Right lobe of liver (tissue), 6 donors: ENCODE results near the gene CCL3. TPM values are rescaled to one million over a fixed set of nuclear protein-coding genes. Genes with fewer than 3 reads are reported as not detected.
A peak's percentile ranks its signal among the peaks of the same experiment; 100 is the strongest.

Source experiments
- ATAC-seq, 4 donors: fragments of 200-7000 bp; cut with Tn5 transposase; one replicate each; pipeline ENCODE4 v1.9.1; 2020; ENCODE audit warnings: mild to moderate bottlenecking in 4 of 4, moderate library complexity in 4 of 4
- DNase-seq, 3 donors: peaks; one replicate each; pipeline ENCODE4 v3.0.0-alpha.2; 2020
- H3K27ac ChIP-seq, 3 donors: fragments of 200-600 bp; one replicate each; pipeline ENCODE4 v1.8.0; 2022
- H3K27me3 ChIP-seq, 2 donors: fragments of 200-600 bp; one replicate each; pipeline ENCODE4 v1.8.0; 2022
- H3K36me3 ChIP-seq, 4 donors: fragments of 200-600 bp; sonication (generic) in 1 of 4; one replicate each; pipeline versions ENCODE4 v1.5.1 to v1.8.0; 2017 to 2022; ENCODE audit warnings: control low read depth in 1 of 4
- H3K4me1 ChIP-seq, 4 donors: fragments of 200-600 bp; sonication (generic) in 1 of 4; one replicate each; pipeline versions ENCODE4 v1.5.1 to v1.8.0; 2017 to 2022; ENCODE audit warnings: control low read depth in 1 of 4
- H3K4me3 ChIP-seq, 3 donors: fragments of 200-600 bp; one replicate each; pipeline ENCODE4 v1.8.0; 2022
- H3K9me3 ChIP-seq, 4 donors: fragments of 200-600 bp; sonication (generic) in 1 of 4; one replicate each; pipeline versions ENCODE4 v1.5.1 to v1.8.0; 2017 to 2022; ENCODE audit warnings: control low read depth in 1 of 4
- POLR2A ChIP-seq: fragments of 450-650 bp; IDR thresholded peaks from one replicate; pipeline ENCODE4 v1.6.1; 2017; ENCODE audit warnings: antibody characterized with exemption, mild to moderate bottlenecking
- WGBS: methylation state at CpG from one replicate; pipeline ENCODE4 v1.1.6; 2018; ENCODE audit warnings: low coverage, low lambda C conversion rate; ENCODE audit not compliant: insufficient coverage; ENCODE audit errors: missing lambda C conversion rate; 5-methylcytosine and 5-hydroxymethylcytosine counted together
- intact Hi-C, 2 donors: fragments of 100-400 bp; cut with DNase I; formaldehyde crosslinking; loops; one replicate each; pipeline versions ENCODE4 v1.11.2 to v1.14.1; 2022
- total RNA-seq, 6 experiments: library from RNA; depleted of rRNA in 2 of 6; stranded (reverse); fragments of >200 nt in 2 of 6; fragmentation: NEBNext Ultra II Directional in 3 of 6; extraction: Animal tissue kit (Norgen Biotek cat#: 25700) in 3 of 6; gene quantifications; one replicate each; pipeline versions ENCODE4 v1.1.0 to v1.2.4, GENCODE V29; 2016 to 2023
- TF ChIP-seq, protein P1 (sequence below), 4 donors: fragments of 200-600 bp in 3 of 4; fragments of 450-650 bp in 1 of 4; IDR thresholded peaks; one replicate each; pipeline versions ENCODE4 v1.5.1 to v1.8.0; 2016 to 2022; ENCODE audit warnings: antibody characterized with exemption in 4 of 4, mild to moderate bottlenecking in 2 of 4
- donor health status: DM: no; HTN: yes; CAD: no.
- donor health status: DM: no; HTN: no; CAD: no.
- donor health status: DM: no; HTN: no; CAD: no.
- donor health status: DM: no; HTN: yes; CAD: no.
- donor health status: DM: no; HTN: yes; CAD: no.

Gene CCL3
- total RNA-seq, 6 experiments from 2014 or later: 0.43 to 18.2 (median 0.53) TPM; not detected in 1

DNA sequence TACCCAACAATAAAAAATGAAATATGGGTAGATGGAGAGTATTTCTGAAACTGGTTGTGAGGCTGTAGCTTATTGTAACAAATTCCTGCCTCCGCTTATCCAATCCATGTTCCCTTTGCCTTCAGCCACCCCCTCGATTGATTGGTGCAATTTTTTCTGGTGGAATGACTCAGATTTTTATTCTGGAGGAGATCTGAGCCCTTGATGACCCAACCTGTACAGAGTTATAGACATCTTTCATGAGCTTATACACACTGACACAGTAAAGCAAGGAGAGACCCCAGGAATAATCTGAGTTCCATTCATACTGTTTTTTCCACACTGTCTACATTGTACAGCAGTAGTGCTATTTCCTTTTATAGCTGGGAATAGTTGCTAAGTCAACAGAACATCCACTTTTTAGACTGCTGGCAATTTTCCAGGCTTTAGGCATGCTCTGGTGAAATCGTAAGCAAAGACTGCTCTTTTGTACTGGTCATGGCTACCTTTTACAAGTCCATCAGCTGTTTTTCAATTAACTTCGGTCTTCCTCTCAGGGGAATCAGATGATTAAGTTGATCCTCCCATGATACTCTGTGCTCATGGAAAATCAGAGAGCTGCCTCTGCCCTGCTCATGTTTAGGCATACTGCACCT, 43.8 kb upstream of the CCL3 start:
- no peaks in the 10 kb centered on the region for H3K36me3 ChIP-seq
- no peaks in the 10 kb centered on the region for H3K27me3 ChIP-seq
- no peak for DNase-seq
- no peaks in the 10 kb centered on the region for H3K9me3 ChIP-seq
- TF ChIP-seq POLR2A: no peak
- TF ChIP-seq, protein P1, sequence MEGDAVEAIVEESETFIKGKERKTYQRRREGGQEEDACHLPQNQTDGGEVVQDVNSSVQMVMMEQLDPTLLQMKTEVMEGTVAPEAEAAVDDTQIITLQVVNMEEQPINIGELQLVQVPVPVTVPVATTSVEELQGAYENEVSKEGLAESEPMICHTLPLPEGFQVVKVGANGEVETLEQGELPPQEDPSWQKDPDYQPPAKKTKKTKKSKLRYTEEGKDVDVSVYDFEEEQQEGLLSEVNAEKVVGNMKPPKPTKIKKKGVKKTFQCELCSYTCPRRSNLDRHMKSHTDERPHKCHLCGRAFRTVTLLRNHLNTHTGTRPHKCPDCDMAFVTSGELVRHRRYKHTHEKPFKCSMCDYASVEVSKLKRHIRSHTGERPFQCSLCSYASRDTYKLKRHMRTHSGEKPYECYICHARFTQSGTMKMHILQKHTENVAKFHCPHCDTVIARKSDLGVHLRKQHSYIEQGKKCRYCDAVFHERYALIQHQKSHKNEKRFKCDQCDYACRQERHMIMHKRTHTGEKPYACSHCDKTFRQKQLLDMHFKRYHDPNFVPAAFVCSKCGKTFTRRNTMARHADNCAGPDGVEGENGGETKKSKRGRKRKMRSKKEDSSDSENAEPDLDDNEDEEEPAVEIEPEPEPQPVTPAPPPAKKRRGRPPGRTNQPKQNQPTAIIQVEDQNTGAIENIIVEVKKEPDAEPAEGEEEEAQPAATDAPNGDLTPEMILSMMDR (IDR thresholded peaks at IDR 0.05): no peak
- no peak overlapping the region for H3K4me3 ChIP-seq
- H3K27ac ChIP-seq: no peak overlapping the region
- WGBS: 36% methylated on average over 4 of the region's 4 CpGs
- intact Hi-C loops: no loop called here
- no peaks in the 10 kb centered on the region for H3K4me1 ChIP-seq
- peak; percentile 41 to 82 (median 67) for ATAC-seq

DNA sequence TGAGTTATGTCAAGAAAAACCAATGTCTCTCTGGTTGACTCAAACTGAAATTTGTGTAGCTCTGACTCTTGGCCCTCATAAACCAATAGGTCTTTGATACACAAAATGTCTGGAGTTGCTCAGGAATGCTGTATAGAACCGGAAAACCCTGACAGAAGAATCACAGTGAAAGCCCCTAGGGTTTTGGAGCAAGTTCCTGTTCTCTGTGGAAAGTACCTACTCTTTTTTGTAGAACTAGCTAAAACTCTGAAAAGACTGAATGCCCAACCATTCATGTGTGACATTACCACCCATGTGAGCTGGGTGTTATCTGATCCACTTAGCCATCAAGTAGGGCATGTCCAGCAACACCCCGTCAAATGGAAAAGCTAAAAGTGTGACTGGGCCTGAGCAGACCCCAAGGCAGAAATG, 42.5 kb upstream of the CCL3 start:
- ATAC-seq (no peak), DNase-seq (no peak)
- Histone ChIP-seq H3K4me1 (no peaks in the 10 kb centered on the region), H3K9me3 (no peaks in the 10 kb centered on the region), H3K36me3 (no peaks in the 10 kb centered on the region), H3K27ac (no peak overlapping the region), H3K27me3 (no peaks in the 10 kb centered on the region), H3K4me3 (no peak overlapping the region)
- intact Hi-C loops: no loop called here
- TF ChIP-seq, protein P1 (IDR thresholded peaks at IDR 0.05): no peak
- TF ChIP-seq POLR2A: no peak
- WGBS: 85% methylated on average over 2 of the region's 2 CpGs

DNA sequence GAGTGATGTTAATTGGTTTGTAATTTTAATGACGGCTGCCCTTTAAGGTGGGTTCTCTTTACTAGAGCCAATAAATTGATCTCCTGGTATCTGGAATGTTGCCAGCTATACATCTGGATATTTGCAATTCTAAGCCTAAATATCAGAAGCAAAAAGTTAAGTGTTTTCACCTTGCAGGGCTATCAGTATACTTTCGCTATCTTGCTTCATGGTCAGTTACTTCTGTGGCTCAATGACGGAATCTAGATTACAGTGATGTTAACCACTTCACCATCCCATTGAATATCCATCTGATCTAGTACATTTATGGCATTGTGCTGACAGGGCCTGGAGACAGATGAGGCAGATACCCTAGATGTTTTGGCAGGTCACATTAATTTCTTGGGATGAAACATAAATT, 42.0 kb upstream of the CCL3 start:
- ATAC-seq: no peak
- WGBS: 92% methylated on average over 3 of the region's 3 CpGs
- H3K4me1 ChIP-seq: no peaks in the 10 kb centered on the region
- H3K27ac ChIP-seq: no peak overlapping the region
- H3K4me3 ChIP-seq: no peak overlapping the region
- TF ChIP-seq, protein P1 (IDR thresholded peaks at IDR 0.05): no peak
- TF ChIP-seq POLR2A: no peak
- H3K27me3 ChIP-seq: no peaks in the 10 kb centered on the region
- no peak for DNase-seq
- intact Hi-C loops: no loop called here
- H3K9me3 ChIP-seq: no peaks in the 10 kb centered on the region
- H3K36me3 ChIP-seq: no peaks in the 10 kb centered on the region

DNA sequence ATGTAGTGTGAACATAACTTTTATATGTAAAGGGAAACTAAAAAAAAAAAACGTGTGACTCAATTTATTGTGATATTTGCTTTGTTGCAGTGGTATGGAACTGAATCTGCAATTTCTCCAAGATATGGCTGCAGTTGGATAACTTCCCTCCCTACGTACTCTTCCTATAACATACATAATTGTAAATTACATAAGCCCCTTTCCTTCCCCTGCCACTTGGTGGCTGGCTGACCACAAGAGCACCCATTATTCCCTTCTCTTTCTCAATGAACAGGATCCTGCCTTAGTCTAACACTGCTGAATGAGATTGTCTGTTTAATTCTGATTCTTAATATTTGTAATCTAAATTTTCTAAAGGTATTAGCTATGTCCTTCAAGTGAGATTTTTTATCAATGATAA, 41.5 kb upstream of the CCL3 start:
- H3K36me3 ChIP-seq: no peaks in the 10 kb centered on the region
- no peaks in the 10 kb centered on the region for H3K9me3 ChIP-seq
- H3K4me3 ChIP-seq: no peak overlapping the region
- WGBS: 59% methylated on average over 2 of the region's 2 CpGs
- H3K27me3 ChIP-seq: no peaks in the 10 kb centered on the region
- no peaks in the 10 kb centered on the region for H3K4me1 ChIP-seq
- no peak overlapping the region for H3K27ac ChIP-seq
- no peak for DNase-seq
- TF ChIP-seq, protein P1 (IDR thresholded peaks at IDR 0.05): no peak
- TF ChIP-seq POLR2A: no peak
- no peak for ATAC-seq
- intact Hi-C loops: no loop called here
